HG02938 (cell line): ENCODE results near the gene OBSL1.

Source experiments
- ATAC-seq: cut with Tn5 transposase; IDR thresholded peaks from one replicate; pipeline ENCODE4 v1.9.1; 2021; ENCODE audit warnings: mild to moderate bottlenecking, moderate library complexity; ENCODE audit not compliant: unreplicated experiment

Gene OBSL1

GRCh38 chr2:219567791-219568361, 3.5 kb downstream of the OBSL1 start:
- no peak for ATAC-seq

GRCh38 chr2:219567131-219567530, 4.2 kb downstream of the OBSL1 start:
- ATAC-seq: no peak

GRCh38 chr2:219566640-219567039, 4.7 kb downstream of the OBSL1 start:
- ATAC-seq: no peak

GRCh38 chr2:219565130-219566080, 5.9 kb downstream of the OBSL1 start:
- no peak for ATAC-seq

GRCh38 chr2:219563271-219563928, 7.9 kb downstream of the OBSL1 start:
- ATAC-seq: no peak

- ATAC-seq: no peak
These were observed 9.0 kb downstream of the OBSL1 start for GRCh38 chr2:219562049-219563020.

GRCh38 chr2:219561179-219562048, 9.9 kb downstream of the OBSL1 start:
- ATAC-seq: no peak

- no peak for ATAC-seq
These were observed 10.5 kb downstream of the OBSL1 start for GRCh38 chr2:219560893-219561178.

GRCh38 chr2:219560037-219560892, 11.1 kb downstream of the OBSL1 start:
- peak; percentile 49 for ATAC-seq

- ATAC-seq: no peak
These were observed 12.0 kb downstream of the OBSL1 start for GRCh38 chr2:219559156-219559915.

- ATAC-seq: no peak
These were observed 13.3 kb downstream of the OBSL1 start for GRCh38 chr2:219557791-219558785.

GRCh38 chr2:219557320-219557719, 14.0 kb downstream of the OBSL1 start:
- no peak for ATAC-seq

- no peak for ATAC-seq
These were observed 14.9 kb downstream of the OBSL1 start for GRCh38 chr2:219556413-219556812.

GRCh38 chr2:219555956-219556355, 15.4 kb downstream of the OBSL1 start:
- ATAC-seq: no peak

GRCh38 chr2:219554350-219554749, 17.0 kb downstream of the OBSL1 start:
- ATAC-seq: no peak

GRCh38 chr2:219553463-219553963, 17.8 kb downstream of the OBSL1 start:
- no peak for ATAC-seq

- no peak for ATAC-seq
These were observed 18.2 kb downstream of the OBSL1 start for GRCh38 chr2:219553168-219553417.
